Activated T-cell treated with anti-CD3 and anti-CD28 coated beads for 1 hour (primary cell): ENCODE data around the gene TMEM87B.
"Not testable (repeated sequence)": the region's sequence is repeated elsewhere in the genome, so short reads cannot be mapped to it uniquely, and the experiment has no call there.

ENCODE experiments used
- DNase-seq: peaks from one replicate; pipeline ENCODE4 v3.0.0-alpha.2; 2020; ENCODE audit warnings: low read depth

TMEM87B gene

DNA sequence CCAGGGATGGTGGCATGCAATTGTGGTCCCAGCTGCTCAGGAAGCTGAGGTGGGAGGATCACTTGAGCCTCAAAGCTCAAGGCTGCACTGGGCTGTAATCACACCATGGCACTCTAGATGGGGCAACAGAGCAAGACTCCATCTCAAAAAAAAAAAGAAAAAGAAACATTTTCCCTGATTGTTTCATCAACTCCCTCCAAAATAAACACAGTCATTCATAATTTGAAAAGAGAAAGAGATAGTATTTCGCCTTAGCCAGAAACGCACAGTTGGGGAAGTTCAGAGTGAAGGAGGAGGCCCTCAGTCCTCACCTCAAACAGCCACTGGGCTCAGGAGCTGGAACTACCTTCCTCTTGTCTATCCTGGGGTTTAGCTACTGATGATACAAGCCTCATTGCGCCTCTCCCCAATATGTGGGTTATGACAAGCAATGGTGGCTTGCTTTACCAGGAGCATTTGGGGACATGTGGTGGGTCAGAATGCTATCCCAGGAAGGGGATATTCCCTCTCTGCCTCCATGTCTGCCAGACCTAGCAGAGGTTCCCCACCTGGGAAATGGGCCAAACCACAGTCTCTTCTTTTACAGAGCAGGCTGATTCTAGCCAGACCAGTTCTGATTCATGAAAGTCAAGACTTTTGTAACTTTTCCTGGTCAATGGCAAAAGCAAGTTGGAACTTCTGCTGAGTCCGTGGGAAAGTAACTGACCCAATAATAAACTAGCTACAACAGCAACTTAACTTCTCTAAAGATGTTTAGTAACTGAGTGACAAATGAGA, 22.2 kb upstream of the TMEM87B start:
- no peak for DNase-seq

DNA sequence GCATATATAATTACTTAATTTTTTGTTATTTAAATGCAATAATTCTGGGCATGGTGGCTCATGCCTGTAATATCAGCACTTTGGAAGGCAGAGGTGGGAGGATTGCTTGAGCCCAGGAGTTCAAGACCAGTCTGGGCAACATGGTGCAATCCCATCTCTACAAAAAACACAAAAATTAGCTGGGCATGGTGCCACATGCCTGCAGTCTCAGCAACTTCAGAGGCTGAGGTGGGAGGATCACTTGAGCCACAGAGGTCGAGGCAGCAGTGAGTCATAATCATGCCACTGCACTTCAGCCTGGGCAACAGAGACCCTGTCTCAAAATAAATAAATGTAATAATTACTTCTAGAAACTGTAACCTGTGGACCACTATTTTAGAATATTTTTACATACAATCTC, 21.5 kb upstream of the TMEM87B start:
- DNase-seq = no peak

- no peak for DNase-seq
These were observed 20.1 kb upstream of the TMEM87B start for GRCh38 chr2:112034924-112035323.

DNA sequence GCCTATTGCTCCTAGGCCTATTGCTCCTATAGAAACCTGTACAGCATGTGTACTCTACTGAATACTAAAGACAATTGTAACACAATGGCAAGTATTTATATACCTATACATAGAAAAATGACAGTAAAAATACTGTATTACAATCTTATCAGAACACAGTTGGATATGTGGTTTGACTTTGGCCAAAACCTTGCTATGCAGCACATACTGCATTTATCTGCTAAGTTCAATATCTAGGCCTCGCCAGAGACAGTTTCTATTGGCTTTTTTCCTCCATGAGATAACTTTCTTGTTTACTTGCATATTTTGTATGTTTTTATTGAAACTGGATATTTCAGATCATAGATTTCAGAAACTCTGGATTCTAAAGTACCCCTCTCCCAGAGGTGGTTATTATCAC, 19.3 kb upstream of the TMEM87B start:
- no peak for DNase-seq

GRCh38 chr2:112039556-112039955, 15.5 kb upstream of the TMEM87B start:
- DNase-seq = not testable (repeated sequence)

DNA sequence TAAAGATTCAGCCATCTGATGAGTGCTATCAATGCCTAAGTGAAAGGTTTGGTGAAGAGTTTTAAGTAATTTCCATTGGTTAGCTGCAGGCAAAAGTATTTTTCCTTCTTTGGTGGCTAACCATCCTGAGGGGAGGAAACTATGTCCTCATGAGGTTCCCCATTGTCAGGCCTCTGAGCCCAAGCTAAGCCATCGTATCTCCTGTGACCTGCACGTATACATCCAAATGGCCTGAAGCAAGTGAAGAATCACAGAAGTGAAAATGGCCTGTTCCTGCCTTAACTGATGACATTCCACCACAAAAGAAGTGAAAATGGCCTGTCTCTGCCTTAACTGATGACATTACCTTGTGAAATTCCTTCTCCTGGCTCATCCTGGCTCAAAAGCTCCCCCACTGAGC, 15.0 kb upstream of the TMEM87B start:
- not testable (repeated sequence) for DNase-seq

DNA sequence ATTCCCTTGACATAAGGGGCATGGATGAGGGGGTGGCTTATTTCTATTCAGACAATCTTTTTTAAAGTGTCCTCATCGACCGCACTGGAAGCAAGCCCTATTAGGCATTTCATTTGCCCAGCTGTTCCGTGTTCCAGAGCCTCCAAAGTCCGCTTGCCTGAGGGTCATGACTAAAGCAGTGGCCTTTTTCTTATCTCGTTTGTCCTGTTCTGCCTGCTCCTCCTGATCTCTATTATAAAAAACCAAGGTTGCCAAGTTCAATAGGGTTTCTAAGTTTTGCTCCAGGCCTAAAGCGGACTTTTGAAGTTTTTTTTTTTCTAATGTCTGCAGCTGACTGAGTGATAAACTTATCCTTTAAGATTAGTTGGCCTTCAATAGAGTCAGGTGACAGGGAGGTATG, 13.6 kb upstream of the TMEM87B start:
- not testable (repeated sequence) for DNase-seq

GRCh38 chr2:112045446-112046014, 9.5 kb upstream of the TMEM87B start:
- DNase-seq = no peak

GRCh38 chr2:112046231-112046630, 8.8 kb upstream of the TMEM87B start:
- DNase-seq = no peak

GRCh38 chr2:112047537-112048235, 7.4 kb upstream of the TMEM87B start:
- no peak for DNase-seq

- no peak for DNase-seq
These were observed 6.9 kb upstream of the TMEM87B start for GRCh38 chr2:112048236-112048592.

DNA sequence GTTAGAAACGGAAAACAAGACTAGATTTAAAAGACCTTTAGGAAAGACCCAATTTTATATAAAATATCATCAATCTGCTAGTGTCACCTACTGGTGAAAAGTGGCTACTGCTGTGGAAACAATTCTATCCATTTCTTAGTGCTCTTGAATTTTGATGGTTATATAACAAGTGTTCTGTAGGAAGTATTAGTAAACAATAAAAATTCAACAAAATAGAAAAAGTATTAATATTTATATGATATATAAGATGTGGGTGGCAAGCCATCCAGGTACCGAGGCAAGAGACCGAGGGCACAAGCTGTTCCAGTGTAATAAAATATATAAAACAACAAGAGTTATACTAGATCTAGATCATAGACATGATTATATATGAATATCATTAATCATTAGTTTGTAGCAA, 6.2 kb upstream of the TMEM87B start:
- no peak for DNase-seq

DNA sequence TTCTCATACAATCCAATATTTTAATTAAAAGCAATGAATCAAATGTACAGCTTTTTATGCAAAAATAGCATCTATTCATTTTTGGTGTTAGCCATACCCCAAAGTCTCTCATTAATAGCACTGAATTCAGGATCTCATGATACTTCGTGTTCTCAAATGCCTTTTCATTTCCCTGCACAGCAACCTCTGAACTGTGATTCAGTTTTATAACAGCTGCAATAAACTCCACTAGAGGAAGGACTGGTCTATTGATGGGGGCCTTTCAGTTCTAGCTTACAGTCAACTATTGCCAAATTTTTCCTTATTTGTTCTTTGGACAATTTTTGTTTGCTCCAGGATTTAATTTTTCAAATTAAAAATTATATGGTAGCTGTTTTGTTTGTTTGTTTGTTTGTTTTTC, 4.8 kb upstream of the TMEM87B start:
- DNase-seq = no peak

- peak; percentile 98 for DNase-seq
These were observed 887 bp upstream of the TMEM87B start for GRCh38 chr2:112053917-112054846.

DNA sequence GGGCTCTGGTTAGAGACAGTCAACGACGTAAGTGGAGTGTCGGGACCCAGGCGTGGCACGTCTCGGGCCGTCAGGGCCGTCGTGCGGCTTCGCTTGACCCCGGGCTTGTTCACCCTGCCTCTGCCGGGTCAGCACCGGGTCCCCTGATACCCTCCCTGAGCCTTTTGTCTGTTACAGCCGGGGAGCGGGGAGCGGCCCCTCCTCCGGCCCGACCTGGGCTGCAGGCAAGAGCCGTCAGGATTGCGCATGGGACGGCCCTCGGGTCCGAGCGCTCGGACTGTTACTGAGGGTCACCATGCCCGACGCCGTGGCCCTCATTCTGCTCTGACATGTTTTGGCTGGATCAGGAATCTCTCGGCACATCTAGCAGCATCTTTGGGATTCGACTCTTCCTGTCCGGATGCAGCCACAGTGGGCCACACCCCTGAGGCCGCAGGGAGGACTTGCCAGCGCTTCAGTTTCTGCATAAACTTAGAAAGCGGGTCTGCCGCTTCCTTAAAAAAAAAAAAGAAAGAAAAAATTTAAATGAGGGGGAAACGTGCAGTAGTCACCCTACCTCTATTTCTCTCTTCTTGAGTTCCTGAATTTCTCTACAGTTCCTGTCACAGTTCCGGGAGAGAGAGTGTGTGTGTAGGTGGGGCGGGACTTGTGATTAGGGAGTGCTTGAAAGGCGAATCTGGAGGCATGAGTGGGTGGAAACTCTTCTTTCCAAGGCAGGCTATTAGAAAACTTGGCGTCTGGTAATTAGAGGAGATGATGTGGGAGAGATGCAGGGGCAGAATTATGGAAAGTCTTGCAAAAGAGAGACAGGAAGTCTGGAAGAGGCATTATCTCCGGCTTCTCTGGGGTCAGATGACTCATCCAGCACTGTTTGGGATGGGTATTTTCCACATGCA, 909 bp downstream of the TMEM87B start:
- DNase-seq = peak; percentile 11

GRCh38 chr2:112056626-112056987, 1.5 kb downstream of the TMEM87B start:
- DNase-seq = no peak

DNA sequence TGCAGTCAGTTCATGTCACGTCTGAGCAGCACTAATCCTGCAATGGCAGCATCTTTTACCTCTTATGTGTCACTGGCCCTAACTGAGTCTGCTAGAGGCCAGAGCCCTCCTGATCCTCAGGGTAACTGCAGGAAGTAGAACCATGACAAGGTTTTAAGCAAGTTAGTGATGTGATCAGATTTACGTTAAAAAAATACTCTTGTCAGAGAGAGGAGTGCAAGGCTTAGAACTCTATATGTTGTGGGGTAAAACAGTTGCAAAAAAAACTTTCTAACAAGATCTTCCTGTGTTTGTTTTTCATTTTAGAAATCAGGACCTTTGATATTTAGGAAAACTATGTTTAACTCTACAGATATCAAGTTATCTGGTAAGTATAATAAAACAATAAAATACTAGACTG, 4.6 kb downstream of the TMEM87B start:
- no peak for DNase-seq

GRCh38 chr2:112061299-112061698, 6.2 kb downstream of the TMEM87B start:
- no peak for DNase-seq

DNA sequence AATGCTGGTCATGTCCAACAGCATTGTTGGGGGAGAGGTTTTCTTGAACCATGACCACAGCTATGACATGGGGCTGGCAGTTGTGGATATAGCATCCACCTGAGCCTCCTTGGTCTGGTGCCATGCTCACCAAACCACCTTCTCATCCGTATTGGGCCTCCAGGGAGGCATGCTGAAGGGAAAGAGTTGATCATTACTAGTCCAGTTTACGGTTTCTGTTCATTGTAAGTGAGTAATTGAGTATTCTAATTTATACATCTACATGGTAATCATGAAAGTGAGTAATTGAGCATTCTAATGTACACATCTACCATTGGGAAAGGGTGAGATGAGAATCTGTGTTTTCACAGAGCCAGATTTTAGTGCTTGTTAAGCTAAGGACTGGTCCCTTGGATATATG, 6.8 kb downstream of the TMEM87B start:
- no peak for DNase-seq

DNA sequence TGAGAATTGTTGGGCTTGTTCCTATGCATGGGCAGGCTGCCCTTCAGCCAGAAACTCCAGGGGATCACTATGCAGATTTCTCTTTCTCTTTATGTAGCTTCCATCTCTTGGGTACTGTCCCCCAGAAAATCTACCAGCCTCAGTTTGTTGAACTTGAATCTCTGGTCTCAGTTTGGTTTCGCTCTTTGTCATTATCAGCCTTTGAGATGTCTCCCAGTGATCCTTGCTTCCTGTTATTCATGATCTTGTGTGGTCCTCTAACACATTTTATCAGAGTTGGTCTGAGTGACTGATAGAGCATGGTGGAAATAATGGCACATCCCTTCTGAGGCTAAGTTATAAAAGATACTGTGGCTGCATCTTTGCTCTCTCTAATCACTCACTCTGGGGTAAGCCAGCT, 7.8 kb downstream of the TMEM87B start:
- no peak for DNase-seq

GRCh38 chr2:112065486-112065885, 10.4 kb downstream of the TMEM87B start:
- no peak for DNase-seq
